Measurements from ENCODE around the gene ITCH.

- TF ChIP-seq CTCF (IDR thresholded peaks at IDR 0.05): no peak
- TF ChIP-seq POLR2A (IDR thresholded peaks at IDR 0.05): no peak
- TF ChIP-seq POLR2AphosphoS5 (IDR thresholded peaks at IDR 0.05): no peak
- TF ChIP-seq EP300 (IDR thresholded peaks at IDR 0.05): no peak
These were observed 174.6 kb downstream of the ITCH start for GRCh38 chr20:34537651-34538050.

Data from sigmoid colon (tissue), 4 donors.